ENCODE data around the gene IL13. TPM values are rescaled to one million over a fixed set of nuclear protein-coding genes. Genes with fewer than 3 reads are reported as not detected.
"Not testable (repeated sequence)": the region's sequence is repeated elsewhere in the genome, so short reads cannot be mapped to it uniquely, and the experiment has no call there.

Gene IL13
- total RNA-seq, 1 donor from 2014 or later, result not detected

- no peak for TF ChIP-seq CTCF (conservative IDR thresholded peaks at IDR 0.05; ENCODE audit: low read depth, low read length)
- no peak overlapping the region for H3K4me3 ChIP-seq (ENCODE audit: low read depth, low read length)
- DNase-seq (ENCODE audit: low read depth), result no peak
These were observed 27.1 kb downstream of the IL13 start for GRCh38 chr5:132684922-132685720.

GRCh38 chr5:132686193-132686592, 28.2 kb downstream of the IL13 start:
- H3K4me3 ChIP-seq (ENCODE audit: low read depth, low read length), result no peak overlapping the region
- no peak for DNase-seq (ENCODE audit: low read depth)
- no peak for TF ChIP-seq CTCF (conservative IDR thresholded peaks at IDR 0.05; ENCODE audit: low read depth, low read length)

- no peak for DNase-seq (ENCODE audit: low read depth)
- H3K4me3 ChIP-seq (ENCODE audit: low read depth, low read length), result no peak overlapping the region
- TF ChIP-seq CTCF (conservative IDR thresholded peaks at IDR 0.05; ENCODE audit: low read depth, low read length), result no peak
These were observed 30.0 kb downstream of the IL13 start for GRCh38 chr5:132687995-132688394.

GRCh38 chr5:132688536-132689339, 30.8 kb downstream of the IL13 start:
- TF ChIP-seq CTCF (conservative IDR thresholded peaks at IDR 0.05; ENCODE audit: low read depth, low read length), result no peak
- no peak overlapping the region for H3K4me3 ChIP-seq (ENCODE audit: low read depth, low read length)
- no peak for DNase-seq (ENCODE audit: low read depth)

GRCh38 chr5:132689513-132689912, 31.5 kb downstream of the IL13 start:
- no peak for DNase-seq (ENCODE audit: low read depth)
- no peak for TF ChIP-seq CTCF (conservative IDR thresholded peaks at IDR 0.05; ENCODE audit: low read depth, low read length)

GRCh38 chr5:132690156-132690555, 32.2 kb downstream of the IL13 start:
- TF ChIP-seq CTCF (conservative IDR thresholded peaks at IDR 0.05; ENCODE audit: low read depth, low read length), result no peak
- no peak overlapping the region for H3K4me3 ChIP-seq (ENCODE audit: low read depth, low read length)
- no peak for DNase-seq (ENCODE audit: low read depth)

More at GRCh38 chr5:132689513-132689912, 31.5 kb downstream of the IL13 start:
- H3K4me3 ChIP-seq (ENCODE audit: low read depth, low read length), result no peak overlapping the region

- not testable (repeated sequence) for H3K4me3 ChIP-seq (ENCODE audit: low read depth, low read length); DNase-seq (ENCODE audit: low read depth)
These were observed 34.0 kb downstream of the IL13 start for GRCh38 chr5:132691755-132692631.

All from epithelial cell of proximal tubule (primary cell).